ENCODE results near the gene CBFA2T2. TPM values are rescaled to one million over a fixed set of nuclear protein-coding genes. Genes with fewer than 3 reads are reported as not detected.

CBFA2T2 gene
- total and polyA plus RNA-seq, 2 donors (not counting 3 experiments of a cell fraction or from before 2014, with no cell fraction given): 10.7 to 12.1 TPM

DNA sequence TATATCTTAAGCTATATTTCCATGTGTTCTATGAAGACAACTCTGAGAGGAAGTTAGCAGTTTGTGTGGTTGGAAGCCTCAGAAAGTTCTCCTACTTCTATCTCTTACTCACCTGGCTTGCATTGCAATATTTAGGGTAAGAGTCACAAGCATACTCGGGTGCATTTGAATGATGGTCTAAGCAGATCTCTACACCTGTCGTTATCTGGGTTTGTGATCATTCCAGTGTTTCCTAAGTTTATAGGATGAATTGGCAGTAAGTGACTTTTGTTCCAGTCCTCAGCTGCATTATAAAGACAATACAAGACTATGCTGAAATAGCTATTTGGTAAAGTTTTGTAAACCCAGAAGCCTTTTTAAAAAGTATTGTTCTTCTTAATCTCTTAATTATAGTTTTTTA lies 36.9 kb downstream of the CBFA2T2 start:
- no peaks in the 10 kb centered on the region for H3K79me2 ChIP-seq (ENCODE audit: control insufficient read depth, insufficient read depth, low read length)
- CTCF ChIA-PET: interaction anchor here (1.1 to 1.6 kb wide), 3 partner anchors 13 to 24 kb away, joined by 3 read pairs; no protein-coding TSS in a partner anchor
- POLR2A ChIA-PET: no interaction called here

DNA sequence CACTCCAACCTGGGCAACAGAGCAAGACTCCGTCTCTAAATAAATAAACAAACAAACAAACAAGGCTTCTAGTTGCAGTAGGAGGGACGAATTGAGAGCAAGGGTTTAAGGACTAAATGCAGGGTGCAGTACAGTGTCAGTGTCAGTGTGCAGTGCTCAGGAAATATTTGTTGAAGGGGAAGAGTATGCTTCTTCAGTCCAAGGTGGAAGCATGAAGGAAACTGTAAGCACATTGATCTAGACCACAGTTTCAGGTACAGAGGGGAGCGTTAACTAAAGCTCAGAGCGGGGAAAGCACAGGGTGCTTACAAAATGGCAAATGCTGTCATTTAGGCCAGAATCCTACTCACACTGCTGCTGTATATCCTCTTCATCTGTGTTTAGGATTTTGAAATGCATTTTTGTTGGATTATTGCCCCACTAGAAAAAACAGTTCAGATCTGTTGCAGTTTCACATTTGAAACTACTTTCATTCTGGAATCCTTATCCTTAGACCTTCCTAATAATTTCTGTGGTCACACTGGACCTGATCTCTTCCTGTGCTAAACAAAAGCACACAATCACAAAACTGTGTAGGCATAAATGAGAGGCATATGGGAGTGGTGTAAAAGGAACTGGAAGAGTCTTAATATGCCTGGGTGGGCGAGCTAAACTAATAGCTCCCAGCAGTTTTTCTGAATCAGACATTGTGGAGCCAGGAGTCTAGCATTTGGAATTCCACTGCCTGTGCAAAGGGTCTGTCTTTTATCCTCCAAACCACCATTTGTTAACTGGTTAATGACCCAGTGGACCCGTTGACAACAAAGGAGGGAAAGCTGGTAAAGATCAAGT lies 41.4 kb downstream of the CBFA2T2 start:
- no peak overlapping the region for H3K27ac ChIP-seq (ENCODE audit: insufficient read depth, low read depth, low read length)
- H3K9me1 ChIP-seq (replicated peaks; ENCODE audit: control insufficient read depth, extremely low read depth, insufficient read depth, low read length): no peaks in the 10 kb centered on the region
- H3K79me2 ChIP-seq (ENCODE audit: control insufficient read depth, insufficient read depth, low read length): no peaks in the 10 kb centered on the region
- H3K9me3 ChIP-seq (replicated peaks; ENCODE audit: control insufficient read depth, insufficient read depth, low read length): no peaks in the 10 kb centered on the region
- TF ChIP-seq POLR2A (IDR thresholded peaks at IDR 0.05; ENCODE audit: low read depth, low read length): no peak
- no peak for TF ChIP-seq POLR2AphosphoS5 (IDR thresholded peaks at IDR 0.05; ENCODE audit: insufficient read depth, low read depth, low read length)
- TF ChIP-seq, protein P1, sequence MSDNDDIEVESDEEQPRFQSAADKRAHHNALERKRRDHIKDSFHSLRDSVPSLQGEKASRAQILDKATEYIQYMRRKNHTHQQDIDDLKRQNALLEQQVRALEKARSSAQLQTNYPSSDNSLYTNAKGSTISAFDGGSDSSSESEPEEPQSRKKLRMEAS (IDR thresholded peaks at IDR 0.05; ENCODE audit: insufficient read depth, insufficient read length): no peak
- TF ChIP-seq MYC (IDR thresholded peaks at IDR 0.05; ENCODE audit: low read depth, low read length): no peak
- no peak for TF ChIP-seq EZH2 (IDR thresholded peaks at IDR 0.05; ENCODE audit: borderline replicate concordance, low read depth, low read length, severe bottlenecking)
- TF ChIP-seq JUN (IDR thresholded peaks at IDR 0.05; ENCODE audit: borderline replicate concordance, insufficient read depth, insufficient read length, low read depth): no peak
- TF ChIP-seq, protein P2, sequence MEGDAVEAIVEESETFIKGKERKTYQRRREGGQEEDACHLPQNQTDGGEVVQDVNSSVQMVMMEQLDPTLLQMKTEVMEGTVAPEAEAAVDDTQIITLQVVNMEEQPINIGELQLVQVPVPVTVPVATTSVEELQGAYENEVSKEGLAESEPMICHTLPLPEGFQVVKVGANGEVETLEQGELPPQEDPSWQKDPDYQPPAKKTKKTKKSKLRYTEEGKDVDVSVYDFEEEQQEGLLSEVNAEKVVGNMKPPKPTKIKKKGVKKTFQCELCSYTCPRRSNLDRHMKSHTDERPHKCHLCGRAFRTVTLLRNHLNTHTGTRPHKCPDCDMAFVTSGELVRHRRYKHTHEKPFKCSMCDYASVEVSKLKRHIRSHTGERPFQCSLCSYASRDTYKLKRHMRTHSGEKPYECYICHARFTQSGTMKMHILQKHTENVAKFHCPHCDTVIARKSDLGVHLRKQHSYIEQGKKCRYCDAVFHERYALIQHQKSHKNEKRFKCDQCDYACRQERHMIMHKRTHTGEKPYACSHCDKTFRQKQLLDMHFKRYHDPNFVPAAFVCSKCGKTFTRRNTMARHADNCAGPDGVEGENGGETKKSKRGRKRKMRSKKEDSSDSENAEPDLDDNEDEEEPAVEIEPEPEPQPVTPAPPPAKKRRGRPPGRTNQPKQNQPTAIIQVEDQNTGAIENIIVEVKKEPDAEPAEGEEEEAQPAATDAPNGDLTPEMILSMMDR (IDR thresholded peaks at IDR 0.05; ENCODE audit: extremely low read depth in 1 of 2, insufficient read depth in 1 of 2, low read depth in 1 of 2, low read length in 2 of 2): no peak
- TF ChIP-seq GATA2 (IDR thresholded peaks at IDR 0.05; ENCODE audit: insufficient read depth, insufficient read length, low read depth, low read length): no peak
- no peak for TF ChIP-seq FOS (IDR thresholded peaks at IDR 0.05; ENCODE audit: borderline replicate concordance, insufficient read depth, low read length)
- no TSS peak for BruUV-seq (replicated peaks)
- no peak overlapping the region for H3K4me3 ChIP-seq (replicated peaks in 1 of 3; ENCODE audit: insufficient read depth in 1 of 3, low read depth in 1 of 3, low read length in 3 of 3)
- intact Hi-C loops (cut with micrococcal nuclease) (no loop called here), dilution Hi-C loops (cut with MboI; ENCODE audit: extremely low pct_ligation_motif_present, low sequenced_read_pairs) (no loop called here)
- no peaks in the 10 kb centered on the region for H4K20me1 ChIP-seq (replicated peaks; ENCODE audit: control insufficient read depth, extremely low read depth, insufficient read depth, low read length)
- H3K4me2 ChIP-seq (ENCODE audit: insufficient read depth, low read length): no peak overlapping the region
- H3K4me1 ChIP-seq (ENCODE audit: control insufficient read depth, extremely low read depth, insufficient read depth, low read length): peaks cover 5% of the 10 kb centered on the region
- no peaks in the 10 kb centered on the region for H3K36me3 ChIP-seq (ENCODE audit: control insufficient read depth in 2 of 2, extremely low read depth in 1 of 2, insufficient read depth in 2 of 2, low read length in 2 of 2)
- ChIA-PET POLR2A (no interaction called here), CTCF (interaction anchor here (1.3 to 1.7 kb wide), 2 partner anchors 14 to 24 kb away, joined by 3 read pairs; no protein-coding TSS in a partner anchor)
- FAIRE-seq (no peak), DNase-seq (ENCODE audit: low read depth, low spot score) (no peak)
- no peak overlapping the region for H3K9ac ChIP-seq (replicated peaks; ENCODE audit: extremely low read depth, insufficient read depth, low read length)
- H2AFZ ChIP-seq (ENCODE audit: low read depth, low read length): no peak overlapping the region
- no peaks in the 10 kb centered on the region for H3K27me3 ChIP-seq (ENCODE audit: control insufficient read depth in 2 of 2, insufficient read depth in 2 of 2, low read length in 2 of 2)

More for the DNA sequence above, 36.9 kb downstream of the CBFA2T2 start:
- dilution Hi-C loops (cut with MboI; ENCODE audit: extremely low pct_ligation_motif_present, low sequenced_read_pairs) (no loop called here), intact Hi-C loops (cut with micrococcal nuclease) (no loop called here)
- no peak for DNase-seq (ENCODE audit: low read depth, low spot score)
- H3K4me1 ChIP-seq (ENCODE audit: control insufficient read depth, extremely low read depth, insufficient read depth, low read length): no peaks in the 10 kb centered on the region
- H2AFZ ChIP-seq (ENCODE audit: low read depth, low read length): no peak overlapping the region
- H3K9me3 ChIP-seq (replicated peaks; ENCODE audit: control insufficient read depth, insufficient read depth, low read length): no peaks in the 10 kb centered on the region
- no peak for TF ChIP-seq MYC (IDR thresholded peaks at IDR 0.05; ENCODE audit: low read depth, low read length)
- no peak for TF ChIP-seq POLR2A (IDR thresholded peaks at IDR 0.05; ENCODE audit: low read depth, low read length)
- TF ChIP-seq JUN (IDR thresholded peaks at IDR 0.05; ENCODE audit: borderline replicate concordance, insufficient read depth, insufficient read length, low read depth): no peak
- TF ChIP-seq POLR2AphosphoS5 (IDR thresholded peaks at IDR 0.05; ENCODE audit: insufficient read depth, low read depth, low read length): no peak
- TF ChIP-seq, protein P1 (IDR thresholded peaks at IDR 0.05; ENCODE audit: insufficient read depth, insufficient read length): no peak
- H3K4me3 ChIP-seq (replicated peaks in 1 of 3; ENCODE audit: insufficient read depth in 1 of 3, low read depth in 1 of 3, low read length in 3 of 3): no peak overlapping the region
- H4K20me1 ChIP-seq (replicated peaks; ENCODE audit: control insufficient read depth, extremely low read depth, insufficient read depth, low read length): no peaks in the 10 kb centered on the region
- no peak for FAIRE-seq
- no peak overlapping the region for H3K9ac ChIP-seq (replicated peaks; ENCODE audit: extremely low read depth, insufficient read depth, low read length)
- BruUV-seq (replicated peaks): no TSS peak
- H3K27me3 ChIP-seq (ENCODE audit: control insufficient read depth in 2 of 2, insufficient read depth in 2 of 2, low read length in 2 of 2): no peaks in the 10 kb centered on the region
- no peaks in the 10 kb centered on the region for H3K36me3 ChIP-seq (ENCODE audit: control insufficient read depth in 2 of 2, extremely low read depth in 1 of 2, insufficient read depth in 2 of 2, low read length in 2 of 2)
- no peak overlapping the region for H3K27ac ChIP-seq (ENCODE audit: insufficient read depth, low read depth, low read length)
- H3K9me1 ChIP-seq (replicated peaks; ENCODE audit: control insufficient read depth, extremely low read depth, insufficient read depth, low read length): no peaks in the 10 kb centered on the region
- H3K4me2 ChIP-seq (ENCODE audit: insufficient read depth, low read length): no peak overlapping the region
